Measurements from ENCODE around the gene SGCD.

SGCD gene

GRCh38 chr5:156505101-156505500 is 178.1 kb downstream of the SGCD start:
- no peak for DNase-seq (ENCODE audit: low read depth)

- DNase-seq (ENCODE audit: low read depth) = no peak
Measured at GRCh38 chr5:156513123-156513815, 186.3 kb downstream of the SGCD start.

DNA sequence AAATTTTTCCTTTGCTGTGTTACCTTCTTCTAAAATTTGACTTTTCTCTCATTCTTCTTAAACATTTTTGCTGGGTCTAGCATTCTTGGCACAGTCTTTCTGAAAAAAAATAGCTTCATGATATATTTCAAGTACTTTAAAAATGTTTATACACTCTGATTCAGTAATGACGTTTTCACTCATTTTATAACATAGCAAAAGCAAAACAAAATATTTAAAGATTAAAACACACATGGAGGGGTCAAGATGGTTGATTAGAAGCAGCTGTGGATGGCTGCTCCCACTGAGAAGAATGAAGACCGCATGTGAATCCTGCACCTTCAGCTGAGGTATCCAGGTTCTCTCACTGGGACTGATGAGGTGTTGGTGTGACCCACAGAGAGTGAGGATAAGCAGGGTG is 188.2 kb downstream of the SGCD start:
- no peak for DNase-seq (ENCODE audit: low read depth)

- DNase-seq (ENCODE audit: low read depth) = no peak
Measured at GRCh38 chr5:156515803-156516360, 188.9 kb downstream of the SGCD start.

- no peak for DNase-seq (ENCODE audit: low read depth)
Measured at GRCh38 chr5:156522651-156523529, 195.9 kb downstream of the SGCD start.

DNA sequence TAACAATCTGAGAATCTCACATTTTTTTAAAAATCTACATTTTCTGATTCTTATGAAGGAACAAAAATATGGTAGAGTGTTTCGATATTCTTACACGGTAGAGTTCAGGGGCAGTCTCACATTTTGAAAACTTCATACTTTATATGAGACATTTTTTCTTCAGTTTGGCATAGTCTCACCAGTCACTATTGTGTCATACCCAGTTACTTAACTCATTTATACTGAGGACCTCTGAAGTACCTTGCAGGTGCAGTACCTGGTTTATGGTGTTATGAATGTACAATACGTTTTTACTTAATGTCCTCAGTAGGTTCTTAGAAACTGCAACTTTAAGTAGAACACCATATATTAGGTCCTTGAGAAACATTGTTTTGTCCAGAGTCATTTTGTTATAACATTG is 196.6 kb downstream of the SGCD start:
- no peak for DNase-seq (ENCODE audit: low read depth)

- no peak for DNase-seq (ENCODE audit: low read depth)
Measured at GRCh38 chr5:156526081-156526925, 199.3 kb downstream of the SGCD start.

- no peak for DNase-seq (ENCODE audit: low read depth)
Measured at GRCh38 chr5:156527611-156528010, 200.6 kb downstream of the SGCD start.

DNA sequence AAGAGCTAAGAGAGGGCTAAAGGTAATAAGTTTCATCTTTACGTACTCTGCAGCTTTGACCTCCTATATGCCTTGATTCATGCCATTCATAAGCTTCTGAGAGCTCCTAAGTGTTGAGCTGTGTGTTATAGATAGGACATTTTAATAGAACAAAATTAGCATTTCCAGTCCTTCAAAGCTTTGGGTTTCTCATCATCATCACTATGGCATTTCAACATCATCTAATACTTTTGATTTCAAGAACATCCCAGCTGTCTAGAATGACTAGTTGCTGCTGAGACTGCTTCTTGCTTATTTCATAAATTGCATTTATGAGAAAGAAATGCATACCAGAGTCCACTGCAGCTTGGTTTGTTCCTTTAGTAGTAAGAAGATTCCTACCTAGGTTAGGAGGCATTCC is 201.7 kb downstream of the SGCD start:
- DNase-seq (ENCODE audit: low read depth) = no peak

- DNase-seq (ENCODE audit: low read depth) = no peak
Measured at GRCh38 chr5:156529892-156530291, 202.9 kb downstream of the SGCD start.

DNA sequence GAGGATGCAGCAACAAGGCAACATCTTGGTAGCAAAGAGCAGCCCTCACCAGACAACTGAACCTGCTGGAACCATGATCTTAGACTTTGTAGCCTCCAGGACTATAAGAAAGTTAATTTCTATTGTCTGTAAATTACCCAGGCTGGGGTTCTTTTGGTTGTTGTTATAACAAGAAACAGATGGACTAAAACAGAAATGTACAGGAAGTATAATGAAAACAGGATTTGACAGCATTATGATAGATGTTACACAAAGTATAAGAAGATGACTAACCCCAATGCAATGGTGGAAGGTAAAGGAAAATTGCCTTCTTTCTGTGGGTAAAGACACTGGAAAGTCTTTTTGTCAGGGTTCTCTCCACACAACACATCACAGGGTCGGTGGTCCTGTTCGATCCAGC is 204.2 kb downstream of the SGCD start:
- DNase-seq (ENCODE audit: low read depth) = no peak

- no peak for DNase-seq (ENCODE audit: low read depth)
Measured at GRCh38 chr5:156532921-156533320, 206.0 kb downstream of the SGCD start.

DNA sequence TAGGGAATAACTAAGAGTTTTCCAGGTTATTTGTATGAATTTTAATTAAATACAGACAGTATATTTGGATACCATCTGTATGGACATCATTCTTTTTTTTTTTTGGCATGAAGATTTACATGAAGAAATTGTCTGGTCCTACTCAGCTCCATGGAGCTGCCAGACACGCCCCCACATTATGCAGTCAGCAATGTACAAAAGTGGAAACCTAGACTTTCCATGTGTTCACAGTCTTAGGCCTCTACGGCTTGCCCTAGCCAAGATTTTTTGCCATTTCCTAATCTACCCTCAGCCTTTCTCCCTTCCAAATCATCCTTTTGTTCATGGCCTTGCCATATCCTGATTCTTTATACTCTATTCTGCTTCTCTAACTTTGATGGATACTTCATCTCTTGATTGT is 207.1 kb downstream of the SGCD start:
- DNase-seq (ENCODE audit: low read depth) = no peak

DNA sequence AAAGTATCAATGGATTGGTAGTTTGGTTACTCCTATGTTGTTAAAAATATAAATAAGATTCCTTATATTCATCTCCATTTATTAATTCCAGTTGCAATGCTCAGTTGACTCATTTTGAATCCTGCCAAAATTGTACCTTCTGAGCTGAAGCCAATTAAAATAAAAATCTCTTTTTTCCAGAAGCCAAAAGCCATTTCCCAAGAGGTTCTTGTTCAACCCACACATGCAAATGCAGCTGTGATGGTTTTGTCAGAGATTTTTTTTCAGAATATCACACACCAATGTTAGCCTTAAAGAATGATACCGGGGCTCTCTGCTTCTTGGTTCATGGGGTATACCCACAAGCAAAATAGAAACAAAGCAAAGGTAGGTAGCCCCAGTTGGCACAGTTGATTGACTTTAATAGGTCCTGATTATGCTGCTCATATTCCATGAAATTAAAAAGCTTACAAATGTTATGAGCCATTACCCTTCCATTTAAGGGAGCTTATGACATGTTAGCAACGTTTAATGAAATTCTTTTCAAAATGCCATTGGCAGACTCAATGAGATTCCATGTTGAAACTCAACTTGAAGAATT is 208.0 kb downstream of the SGCD start:
- DNase-seq (ENCODE audit: low read depth) = no peak

- DNase-seq (ENCODE audit: low read depth) = no peak
Measured at GRCh38 chr5:156540491-156540890, 213.5 kb downstream of the SGCD start.

DNA sequence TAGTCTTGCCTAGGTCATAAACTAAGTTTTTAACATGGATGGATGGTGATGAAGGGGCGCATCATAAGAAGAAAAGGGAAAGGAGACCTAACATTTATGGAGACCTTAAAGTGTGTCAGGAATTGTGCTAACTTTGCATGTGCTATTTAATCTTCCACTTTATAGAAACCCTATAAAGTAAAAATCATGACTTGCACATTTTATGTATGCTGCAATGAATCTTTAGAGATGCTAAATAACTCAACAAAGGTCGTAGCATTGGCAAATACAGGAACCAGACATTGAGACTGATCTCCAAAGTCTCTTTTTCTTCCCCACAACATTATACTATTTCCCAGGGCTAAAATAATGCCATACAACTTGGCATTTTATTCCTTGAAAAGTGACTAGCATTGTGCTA is 214.6 kb downstream of the SGCD start:
- no peak for DNase-seq (ENCODE audit: low read depth)

- DNase-seq (ENCODE audit: low read depth) = no peak
Measured at GRCh38 chr5:156543348-156544145, 216.6 kb downstream of the SGCD start.

GRCh38 chr5:156552855-156553358 is 225.9 kb downstream of the SGCD start:
- no peak for DNase-seq (ENCODE audit: low read depth)

DNA sequence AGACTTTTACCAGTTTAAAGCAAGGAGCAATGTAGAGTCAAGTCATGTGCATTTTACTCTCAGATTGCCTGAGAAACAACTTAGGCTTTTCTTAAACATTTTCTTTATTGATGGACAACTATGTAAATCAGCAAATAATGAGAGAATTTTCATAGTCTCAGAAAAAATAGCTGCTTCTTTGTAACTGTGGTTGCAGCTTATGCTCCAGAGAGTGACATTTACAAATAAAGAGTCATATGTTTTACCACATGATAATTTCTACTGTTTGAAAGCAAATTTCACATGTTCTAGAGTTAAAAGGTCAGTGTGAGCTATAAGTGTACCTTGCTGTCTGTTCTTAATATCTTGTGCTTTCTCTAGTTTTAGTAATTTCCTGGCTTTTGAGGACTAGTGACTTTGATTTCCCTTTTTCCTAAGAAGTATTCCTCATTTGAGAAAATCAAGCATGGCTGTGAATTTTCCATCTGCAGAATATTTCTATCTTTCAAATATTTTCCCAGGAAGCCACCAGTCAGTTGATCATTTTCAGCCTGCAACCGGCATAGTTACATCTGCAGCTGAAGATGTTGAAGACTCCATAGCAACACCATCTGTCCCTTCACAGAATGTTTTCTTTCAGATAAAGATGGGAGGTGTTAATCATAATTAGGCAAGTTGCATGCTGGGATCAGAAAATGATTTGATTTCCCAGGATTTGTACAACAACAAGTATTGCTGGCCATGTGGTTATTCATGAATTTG is 229.9 kb downstream of the SGCD start:
- no peak for DNase-seq (ENCODE audit: low read depth)

DNA sequence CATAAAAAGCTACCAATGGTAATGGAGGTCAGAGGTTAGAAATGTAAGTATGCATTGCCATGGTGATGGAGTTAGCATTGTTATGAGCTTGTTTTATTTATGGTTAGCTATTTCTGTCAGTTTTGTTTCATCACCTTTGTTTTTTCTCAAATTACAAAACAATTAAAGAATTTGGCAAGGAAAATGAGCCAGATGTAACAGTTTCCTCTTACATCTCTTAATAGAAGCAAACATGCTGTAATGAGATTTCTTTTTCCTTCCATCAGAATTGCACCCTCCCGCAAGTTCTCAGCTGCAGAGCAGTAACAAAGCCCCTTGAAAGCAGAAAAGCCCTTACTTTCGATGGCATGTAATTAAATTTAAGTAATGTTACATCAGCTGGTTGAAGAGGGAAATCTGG is 233.0 kb downstream of the SGCD start:
- DNase-seq (ENCODE audit: low read depth) = no peak
